Ishikawa (cell line): ENCODE results near the gene CCDC186.

Experiments used
- CEBPB ChIP-seq: IDR thresholded peaks from 2 replicates; pipeline ENCODE4 v1.6.1; 2012
- CREB1 ChIP-seq: IDR thresholded peaks from 2 replicates; pipeline ENCODE4 v1.6.1; 2012; ENCODE audit warnings: low read depth
- EGR1 ChIP-seq: IDR thresholded peaks from 2 replicates; pipeline ENCODE4 v1.6.1; 2012
- EP300 ChIP-seq: IDR thresholded peaks from 2 replicates; pipeline ENCODE4 v1.6.1; 2012; ENCODE audit warnings: borderline replicate concordance
- MAX ChIP-seq: IDR thresholded peaks from 2 replicates; pipeline ENCODE4 v1.6.1; 2012
- NFIC ChIP-seq: IDR thresholded peaks from 2 replicates; pipeline ENCODE4 v1.6.1; 2012
- RAD21 ChIP-seq: IDR thresholded peaks from 2 replicates; pipeline ENCODE4 v1.6.1; 2012; ENCODE audit warnings: low read depth
- REST ChIP-seq: IDR thresholded peaks from 2 replicates; pipeline ENCODE4 v1.6.1; 2012; ENCODE audit warnings: low read depth, mild to moderate bottlenecking
- TAF1 ChIP-seq: IDR thresholded peaks from 2 replicates; pipeline ENCODE4 v1.6.1; 2012; ENCODE audit warnings: low read depth, mild to moderate bottlenecking
- TCF12 ChIP-seq: IDR thresholded peaks from 2 replicates; pipeline ENCODE4 v1.6.1; 2012; ENCODE audit warnings: low read depth
- TEAD4 ChIP-seq: IDR thresholded peaks from 2 replicates; pipeline ENCODE4 v1.6.1; 2012
- USF1 ChIP-seq: IDR thresholded peaks from 2 replicates; pipeline ENCODE4 v1.6.1; 2012
- YY1 ChIP-seq: IDR thresholded peaks from 2 replicates; pipeline ENCODE4 v1.6.1; 2012; ENCODE audit warnings: low read depth
- ZBTB7A ChIP-seq: IDR thresholded peaks from 2 replicates; pipeline ENCODE4 v1.6.1; 2012; ENCODE audit warnings: low read depth

- TF ChIP-seq REST = no peak
- TF ChIP-seq EGR1 = no peak
- TF ChIP-seq TEAD4 = no peak
- no peak for TF ChIP-seq EP300
- no peak for TF ChIP-seq MAX
- TF ChIP-seq CEBPB = no peak
- no peak for TF ChIP-seq TAF1
- TF ChIP-seq YY1 = no peak
- TF ChIP-seq RAD21 = no peak
- no peak for TF ChIP-seq NFIC
- no peak for TF ChIP-seq CREB1
- no peak for TF ChIP-seq ZBTB7A
- TF ChIP-seq TCF12 = no peak
- no peak for TF ChIP-seq USF1
Observed at GRCh38 chr10:114102256-114102655, 71.7 kb downstream of the CCDC186 start.
